Measurements from ENCODE around the gene ATG10. TPM values are rescaled to one million over a fixed set of nuclear protein-coding genes. Genes with fewer than 3 reads are reported as not detected.

Gene ATG10
- total RNA-seq, 4 donors from 2014 or later, result 8.4 to 10.6 TPM; not detected in 2

DNA sequence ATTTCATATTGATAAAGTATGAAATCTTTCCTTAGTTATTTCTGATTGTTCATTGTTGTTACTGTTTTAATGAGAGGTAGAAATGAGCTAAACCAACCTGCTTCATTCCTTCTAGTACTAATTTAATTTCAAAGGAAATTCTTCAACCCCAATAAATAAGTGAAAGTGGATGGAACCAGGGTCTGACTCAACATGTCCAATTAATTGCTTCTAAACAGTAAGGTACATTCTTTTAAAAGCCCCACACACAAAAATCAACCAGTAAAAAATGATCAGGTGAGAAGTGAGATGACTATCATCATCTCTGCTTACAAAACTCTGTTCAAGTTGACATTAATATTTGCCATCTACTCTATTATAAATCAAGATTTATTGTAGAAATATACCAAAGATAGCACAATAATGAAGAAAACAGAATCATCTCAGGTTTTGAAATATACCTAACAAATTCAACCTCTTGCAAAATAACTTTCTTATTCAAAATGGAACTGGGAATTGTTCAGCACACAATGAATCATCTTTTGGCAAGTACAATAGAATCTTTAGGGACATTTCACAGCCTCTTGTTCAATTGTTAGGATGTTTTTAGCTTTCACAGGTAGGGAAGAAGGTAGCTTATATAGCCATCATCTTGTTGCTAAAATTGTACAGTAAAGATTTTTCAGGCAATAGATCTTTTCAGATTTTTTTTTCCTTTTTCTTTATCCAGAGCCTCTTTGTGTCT lies 191.8 kb downstream of the ATG10 start:
- H3K36me3 ChIP-seq, result no peaks in the 10 kb centered on the region
- no peaks in the 10 kb centered on the region for H3K9me3 ChIP-seq
- intact Hi-C loops (cut with DNase I; ENCODE audit: low total_unique reads) (loop anchor here (5.0 kb wide), 1 partner anchor 306 kb away; no protein-coding TSS in a partner anchor), in situ Hi-C loops (cut with MboI; ENCODE audit: low pct_ligation_motif_present in 1 of 4, low pct_unique_long_range_greater_than_20kb in 1 of 4, low sequenced_read_pairs in 3 of 4) (loop anchor here in 2 of 4 donors (10.0 to 25.0 kb wide), 3 partner anchors 309 to 651 kb away; no protein-coding TSS in a partner anchor)
- no peak overlapping the region for H3K4me3 ChIP-seq
- no peaks in the 10 kb centered on the region for H3K27me3 ChIP-seq
- TF ChIP-seq EP300 (IDR thresholded peaks at IDR 0.05; ENCODE audit: low read depth) (no peak), POLR2AphosphoS5 (IDR thresholded peaks at IDR 0.05) (no peak), POLR2A (IDR thresholded peaks at IDR 0.05) (no peak)
- TF ChIP-seq, protein P1, sequence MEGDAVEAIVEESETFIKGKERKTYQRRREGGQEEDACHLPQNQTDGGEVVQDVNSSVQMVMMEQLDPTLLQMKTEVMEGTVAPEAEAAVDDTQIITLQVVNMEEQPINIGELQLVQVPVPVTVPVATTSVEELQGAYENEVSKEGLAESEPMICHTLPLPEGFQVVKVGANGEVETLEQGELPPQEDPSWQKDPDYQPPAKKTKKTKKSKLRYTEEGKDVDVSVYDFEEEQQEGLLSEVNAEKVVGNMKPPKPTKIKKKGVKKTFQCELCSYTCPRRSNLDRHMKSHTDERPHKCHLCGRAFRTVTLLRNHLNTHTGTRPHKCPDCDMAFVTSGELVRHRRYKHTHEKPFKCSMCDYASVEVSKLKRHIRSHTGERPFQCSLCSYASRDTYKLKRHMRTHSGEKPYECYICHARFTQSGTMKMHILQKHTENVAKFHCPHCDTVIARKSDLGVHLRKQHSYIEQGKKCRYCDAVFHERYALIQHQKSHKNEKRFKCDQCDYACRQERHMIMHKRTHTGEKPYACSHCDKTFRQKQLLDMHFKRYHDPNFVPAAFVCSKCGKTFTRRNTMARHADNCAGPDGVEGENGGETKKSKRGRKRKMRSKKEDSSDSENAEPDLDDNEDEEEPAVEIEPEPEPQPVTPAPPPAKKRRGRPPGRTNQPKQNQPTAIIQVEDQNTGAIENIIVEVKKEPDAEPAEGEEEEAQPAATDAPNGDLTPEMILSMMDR (IDR thresholded peaks at IDR 0.05), result no peak
- H3K27ac ChIP-seq, result peak overlapping the region in 3 of 4 donors; percentile 6 to 51 (median 45)
- peaks cover 4 to 26% (median 8%) of the 10 kb centered on the region in 4 donors for H3K4me1 ChIP-seq
- no peak for DNase-seq

DNA sequence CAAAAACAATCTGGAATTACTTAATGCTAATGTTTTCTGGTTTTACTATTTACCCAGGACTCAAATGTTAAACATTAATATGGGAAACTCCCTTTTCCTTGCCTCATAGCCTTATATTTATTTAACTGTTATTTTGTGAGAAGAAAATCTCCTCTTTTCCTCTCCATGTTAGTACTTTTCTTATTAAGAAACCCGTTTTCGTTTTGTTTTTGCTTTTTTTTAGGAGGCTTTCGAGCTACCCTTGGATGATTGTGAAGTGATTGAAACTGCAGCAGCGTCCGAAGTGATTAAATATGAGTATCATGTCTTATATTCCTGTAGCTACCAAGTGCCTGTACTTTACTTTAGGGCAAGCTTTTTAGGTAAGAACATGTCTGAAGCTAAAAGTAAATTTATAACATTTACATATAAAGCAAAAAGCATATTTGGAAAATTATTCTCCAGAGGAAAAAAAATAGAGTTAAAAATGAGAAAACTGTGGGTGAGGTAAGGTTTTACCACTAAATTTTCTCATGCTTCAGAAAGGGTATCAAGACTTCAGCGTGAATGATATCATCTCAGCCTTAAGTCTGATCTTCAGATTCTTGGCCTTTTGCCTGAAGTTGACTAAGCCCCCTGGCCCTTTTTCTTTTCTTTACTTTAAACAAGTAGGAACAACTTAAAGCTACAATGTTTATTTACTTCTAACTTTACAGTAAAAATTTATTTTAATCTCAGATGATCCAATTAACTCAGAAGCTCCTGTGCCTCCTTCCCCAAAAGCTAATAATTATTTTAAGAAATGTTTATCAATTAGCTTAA lies 192.6 kb downstream of the ATG10 start:
- no peak overlapping the region for H3K4me3 ChIP-seq
- peak overlapping the region; percentile 6 to 62 (median 47) for H3K27ac ChIP-seq
- H3K27me3 ChIP-seq, result no peaks in the 10 kb centered on the region
- intact Hi-C loops (cut with DNase I; ENCODE audit: low total_unique reads) (loop anchor here (5.0 kb wide), 1 partner anchor 307 kb away; no protein-coding TSS in a partner anchor), in situ Hi-C loops (cut with MboI; ENCODE audit: low pct_ligation_motif_present in 1 of 4, low pct_unique_long_range_greater_than_20kb in 1 of 4, low sequenced_read_pairs in 3 of 4) (loop anchor here in 2 of 4 donors (10.0 to 25.0 kb wide), 3 partner anchors 310 to 652 kb away; no protein-coding TSS in a partner anchor)
- DNase-seq, result no peak
- TF ChIP-seq EP300 (IDR thresholded peaks at IDR 0.05; ENCODE audit: low read depth) (no peak), POLR2AphosphoS5 (IDR thresholded peaks at IDR 0.05) (no peak), POLR2A (IDR thresholded peaks at IDR 0.05) (no peak)
- TF ChIP-seq, protein P1 (IDR thresholded peaks at IDR 0.05), result no peak
- 50 to 63% methylated on average over 6 of the region's 6 CpGs for WGBS, 2 donors (ENCODE audit: low coverage in 1 of 2)
- H3K36me3 ChIP-seq, result no peaks in the 10 kb centered on the region
- no peaks in the 10 kb centered on the region for H3K9me3 ChIP-seq
- H3K4me1 ChIP-seq, result peaks cover 4 to 26% (median 8%) of the 10 kb centered on the region in 4 donors

DNA sequence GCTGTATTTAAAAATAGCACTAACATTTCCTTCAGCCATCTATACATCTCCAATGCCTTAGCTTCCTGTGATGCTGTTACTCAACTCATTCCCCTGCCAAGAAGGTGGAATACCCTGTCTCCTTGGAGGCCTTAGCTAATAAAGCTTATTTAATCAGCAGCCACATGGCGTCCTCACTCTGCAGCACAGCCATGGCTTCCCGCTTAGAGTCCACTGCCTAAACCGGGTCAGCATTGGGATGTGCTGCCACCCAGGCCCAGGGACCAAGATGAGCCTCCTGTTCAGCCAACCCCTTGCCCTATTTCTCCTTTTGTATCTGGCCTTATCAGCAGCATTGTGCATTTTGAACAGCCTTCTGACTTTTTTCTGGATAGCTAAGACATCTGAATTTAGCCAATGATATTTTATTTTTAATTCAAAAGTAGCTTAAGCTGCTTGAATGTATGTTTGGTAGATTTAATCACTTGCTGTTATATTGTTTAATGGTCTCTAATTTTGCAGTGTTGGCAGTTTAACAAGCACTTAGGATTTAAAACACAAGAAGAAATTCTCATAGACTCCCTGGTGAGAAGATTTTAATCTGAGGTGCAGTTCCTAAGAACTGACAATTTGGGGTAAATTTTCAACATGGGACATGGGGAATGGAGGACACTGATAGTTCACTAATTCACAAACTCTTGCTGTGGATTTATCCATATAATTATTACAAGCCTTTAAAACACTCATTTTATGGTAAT lies 193.3 kb downstream of the ATG10 start:
- TF ChIP-seq POLR2AphosphoS5 (IDR thresholded peaks at IDR 0.05) (no peak), POLR2A (IDR thresholded peaks at IDR 0.05) (no peak), EP300 (IDR thresholded peaks at IDR 0.05; ENCODE audit: low read depth) (no peak)
- TF ChIP-seq, protein P1 (IDR thresholded peaks at IDR 0.05), result no peak
- in situ Hi-C loops (cut with MboI; ENCODE audit: low pct_ligation_motif_present in 1 of 4, low pct_unique_long_range_greater_than_20kb in 1 of 4, low sequenced_read_pairs in 3 of 4), result loop anchor here in 2 of 4 donors (10.0 to 25.0 kb wide), 3 partner anchors 310 to 653 kb away; no protein-coding TSS in a partner anchor
- peak overlapping the region; percentile 45 to 65 (median 56) for H3K27ac ChIP-seq
- no peaks in the 10 kb centered on the region for H3K27me3 ChIP-seq
- H3K9me3 ChIP-seq, result no peaks in the 10 kb centered on the region
- H3K36me3 ChIP-seq, result no peaks in the 10 kb centered on the region
- H3K4me1 ChIP-seq, result peaks cover 4 to 26% (median 8%) of the 10 kb centered on the region in 4 donors
- 76 to 89% methylated on average over 2 to 3 of the region's 3 CpGs for WGBS, 2 donors (ENCODE audit: low coverage in 1 of 2)
- intact Hi-C loops (cut with DNase I; ENCODE audit: low total_unique reads), result loop anchor here (5.0 kb wide), 1 partner anchor 308 kb away; no protein-coding TSS in a partner anchor
- H3K4me3 ChIP-seq, result no peak overlapping the region
- no peak for DNase-seq

Measured in transverse colon (tissue), 4 donors.